NCI-H2171 (cell line): ENCODE data around the gene LGR6.
A peak's percentile ranks its signal among the peaks of the same experiment; 100 is the strongest.

ENCODE experiments used
- DNase-seq: peaks from one replicate; lab custom pipeline; 2025; lab: John Stamatoyannopoulos, UW

LGR6 gene

GRCh38 chr1:202289009-202289408 is 95.4 kb downstream of the LGR6 start:
- no peak for DNase-seq

- no peak for DNase-seq
Measured at GRCh38 chr1:202291001-202291400, 97.4 kb downstream of the LGR6 start.

GRCh38 chr1:202291961-202292712 is 98.5 kb downstream of the LGR6 start:
- no peak for DNase-seq

GRCh38 chr1:202292773-202293172 is 99.2 kb downstream of the LGR6 start:
- no peak for DNase-seq

- DNase-seq: no peak
Measured at GRCh38 chr1:202293569-202293968, 100.0 kb downstream of the LGR6 start.

GRCh38 chr1:202302166-202302565 is 108.6 kb downstream of the LGR6 start:
- DNase-seq: no peak

GRCh38 chr1:202304375-202304774 is 110.8 kb downstream of the LGR6 start:
- no peak for DNase-seq

GRCh38 chr1:202305168-202305567 is 111.6 kb downstream of the LGR6 start:
- no peak for DNase-seq

GRCh38 chr1:202306535-202307345 is 113.1 kb downstream of the LGR6 start:
- DNase-seq: no peak

- DNase-seq: no peak
Measured at GRCh38 chr1:202310071-202310725, 116.6 kb downstream of the LGR6 start.

GRCh38 chr1:202310746-202311145 is 117.1 kb downstream of the LGR6 start:
- DNase-seq: no peak

- peak; percentile 55 for DNase-seq
Measured at GRCh38 chr1:202311875-202312635, 118.5 kb downstream of the LGR6 start.

- DNase-seq: peak; percentile 70
Measured at GRCh38 chr1:202315576-202316168, 122.1 kb downstream of the LGR6 start.

GRCh38 chr1:202316186-202316585 is 122.6 kb downstream of the LGR6 start:
- DNase-seq: no peak

GRCh38 chr1:202317941-202318925 is 124.6 kb downstream of the LGR6 start:
- no peak for DNase-seq

GRCh38 chr1:202319381-202320080 is 125.9 kb downstream of the LGR6 start:
- DNase-seq: no peak

- DNase-seq: no peak
Measured at GRCh38 chr1:202320081-202320405, 126.4 kb downstream of the LGR6 start.

GRCh38 chr1:202323731-202324130 is 130.1 kb downstream of the LGR6 start:
- no peak for DNase-seq

- no peak for DNase-seq
Measured at GRCh38 chr1:202324646-202325045, 131.0 kb downstream of the LGR6 start.

- no peak for DNase-seq
Measured at GRCh38 chr1:202329891-202330290, 136.3 kb downstream of the LGR6 start.
